ENCODE measurements around the gene RCOR1. TPM values are rescaled to one million over a fixed set of nuclear protein-coding genes. Genes with fewer than 3 reads are reported as not detected.

RCOR1 gene
- total RNA-seq, 5 donors from 2014 or later (not counting 1 experiment from before 2014, with no cell fraction given) = 17.7 to 25.0 (median 18.7) TPM

- Histone ChIP-seq H3K27ac (ENCODE audit: low read length) (no peak overlapping the region), H3K4me3 (ENCODE audit: control insufficient read depth in 1 of 2, extremely low read depth in 1 of 2, low read length in 1 of 2) (no peak overlapping the region), H3K36me3 (ENCODE audit: control insufficient read depth in 2 of 2, extremely low read depth in 1 of 2, insufficient read depth in 1 of 2, low read length in 1 of 2) (peaks cover 3 to 29% of the 10 kb centered on the region in 2 donors), H3K9me3 (no peaks in the 10 kb centered on the region), H3K4me1 (ENCODE audit: control insufficient read depth in 1 of 2, extremely low read depth in 1 of 2, insufficient read depth in 2 of 2, low read length in 2 of 2) (no peaks in the 10 kb centered on the region), H3K27me3 (replicated peaks in 1 of 2; ENCODE audit: control insufficient read depth in 2 of 2, extremely low read depth in 1 of 2, insufficient read depth in 2 of 2, low read length in 1 of 2) (no peaks in the 10 kb centered on the region)
- no peaks in the 10 kb centered on the region for H3K4me1 Mint-ChIP-seq
- CTCF ChIA-PET = no interaction called here
- no peaks in the 10 kb centered on the region for H3K9me3 Mint-ChIP-seq
- WGBS (ENCODE audit: insufficient coverage) = 96% methylated on average over 8 of the region's 13 CpGs
- POLR2A ChIA-PET = no interaction called here
- no peak for ATAC-seq (replicated peaks in 1 of 4)
- no peaks in the 10 kb centered on the region for H3K27me3 Mint-ChIP-seq
- H3K27ac Mint-ChIP-seq = no peak overlapping the region
- H3K36me3 Mint-ChIP-seq = peaks cover 31% of the 10 kb centered on the region
- H3K4me3 Mint-ChIP-seq = no peak overlapping the region
- DNase-seq = no peak
These were observed 139.7 kb downstream of the RCOR1 start for GRCh38 chr14:102731871-102732800.

DNA sequence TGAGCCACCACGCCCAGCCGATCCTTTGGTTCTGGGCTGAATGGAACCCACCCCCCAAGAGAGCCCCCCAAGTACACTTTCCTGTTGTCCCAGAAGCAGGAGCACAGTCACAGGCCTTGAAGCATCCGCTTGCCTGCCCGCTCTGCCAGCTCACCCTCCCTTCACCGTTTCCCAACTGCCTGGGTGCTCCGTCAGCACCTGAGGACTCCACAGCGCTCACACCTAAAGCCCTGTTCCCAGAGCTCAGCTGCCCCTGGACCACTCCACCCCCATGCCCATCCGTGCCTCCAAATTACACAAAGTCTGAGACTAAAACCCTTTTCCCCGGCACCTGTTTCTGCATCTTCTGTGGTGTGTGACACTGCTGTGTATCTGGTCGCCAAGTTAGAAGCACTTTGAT is 140.5 kb downstream of the RCOR1 start:
- no peak overlapping the region for H3K4me3 Mint-ChIP-seq
- H3K9me3 Mint-ChIP-seq = no peaks in the 10 kb centered on the region
- no peaks in the 10 kb centered on the region for H3K27me3 Mint-ChIP-seq
- H3K27ac ChIP-seq (ENCODE audit: low read length) = no peak overlapping the region
- H3K4me3 ChIP-seq (ENCODE audit: control insufficient read depth in 1 of 2, extremely low read depth in 1 of 2, low read length in 1 of 2) = no peak overlapping the region
- 99% methylated on average over 9 of the region's 10 CpGs for WGBS (ENCODE audit: insufficient coverage)
- peaks cover 3 to 21% of the 10 kb centered on the region in 2 donors for H3K36me3 ChIP-seq (ENCODE audit: control insufficient read depth in 2 of 2, extremely low read depth in 1 of 2, insufficient read depth in 1 of 2, low read length in 1 of 2)
- H3K27ac Mint-ChIP-seq = no peak overlapping the region
- H3K4me1 ChIP-seq (ENCODE audit: control insufficient read depth in 1 of 2, extremely low read depth in 1 of 2, insufficient read depth in 2 of 2, low read length in 2 of 2) = no peaks in the 10 kb centered on the region
- H3K9me3 ChIP-seq = no peaks in the 10 kb centered on the region
- ChIA-PET POLR2A (no interaction called here), CTCF (no interaction called here)
- no peak for DNase-seq
- no peaks in the 10 kb centered on the region for H3K27me3 ChIP-seq (replicated peaks in 1 of 2; ENCODE audit: control insufficient read depth in 2 of 2, extremely low read depth in 1 of 2, insufficient read depth in 2 of 2, low read length in 1 of 2)
- no peaks in the 10 kb centered on the region for H3K4me1 Mint-ChIP-seq
- peaks cover 23% of the 10 kb centered on the region for H3K36me3 Mint-ChIP-seq
- no peak for ATAC-seq (replicated peaks in 1 of 4)

GRCh38 chr14:102733326-102733725 is 140.9 kb downstream of the RCOR1 start:
- H3K4me1 Mint-ChIP-seq = no peaks in the 10 kb centered on the region
- 71% methylated on average over 4 of the region's 11 CpGs for WGBS (ENCODE audit: insufficient coverage)
- H3K9me3 ChIP-seq = no peaks in the 10 kb centered on the region
- H3K27ac Mint-ChIP-seq = no peak overlapping the region
- H3K36me3 ChIP-seq (ENCODE audit: control insufficient read depth in 2 of 2, extremely low read depth in 1 of 2, insufficient read depth in 1 of 2, low read length in 1 of 2) = peaks cover 0 to 17% of the 10 kb centered on the region in 2 donors
- H3K4me1 ChIP-seq (ENCODE audit: control insufficient read depth in 1 of 2, extremely low read depth in 1 of 2, insufficient read depth in 2 of 2, low read length in 2 of 2) = no peaks in the 10 kb centered on the region
- H3K27me3 ChIP-seq (replicated peaks in 1 of 2; ENCODE audit: control insufficient read depth in 2 of 2, extremely low read depth in 1 of 2, insufficient read depth in 2 of 2, low read length in 1 of 2) = no peaks in the 10 kb centered on the region
- ATAC-seq (replicated peaks in 1 of 4) (no peak), DNase-seq (no peak)
- H3K9me3 Mint-ChIP-seq = no peaks in the 10 kb centered on the region
- no peak overlapping the region for H3K27ac ChIP-seq (ENCODE audit: low read length)
- peaks cover 20% of the 10 kb centered on the region for H3K36me3 Mint-ChIP-seq
- no peaks in the 10 kb centered on the region for H3K27me3 Mint-ChIP-seq
- H3K4me3 ChIP-seq (ENCODE audit: control insufficient read depth in 1 of 2, extremely low read depth in 1 of 2, low read length in 1 of 2) = no peak overlapping the region
- H3K4me3 Mint-ChIP-seq = no peak overlapping the region
- ChIA-PET CTCF (no interaction called here), POLR2A (no interaction called here)

DNA sequence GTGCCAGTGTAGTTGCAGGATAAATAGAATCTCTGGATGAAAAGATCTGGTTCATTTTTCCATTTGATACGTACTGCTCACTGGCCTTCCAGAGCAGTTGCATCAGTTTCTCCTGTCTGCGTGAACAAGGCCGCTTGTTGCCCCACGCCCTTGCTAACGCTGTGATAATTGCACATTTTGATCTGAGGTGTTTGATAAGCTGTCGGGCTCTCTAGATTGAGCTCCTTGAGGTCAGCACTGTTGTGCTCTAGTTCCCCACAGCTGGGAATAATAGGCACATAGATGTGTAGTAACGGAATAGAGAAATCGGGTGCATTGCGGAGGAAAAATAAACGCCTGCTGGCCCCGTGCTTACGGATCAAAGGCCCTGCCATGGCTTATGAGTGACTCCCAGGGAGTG is 142.0 kb downstream of the RCOR1 start:
- H3K27ac ChIP-seq (ENCODE audit: low read length) = no peak overlapping the region
- Mint-ChIP-seq H3K4me1 (no peaks in the 10 kb centered on the region), H3K36me3 (peaks cover 13% of the 10 kb centered on the region), H3K9me3 (no peaks in the 10 kb centered on the region), H3K4me3 (no peak overlapping the region), H3K27me3 (no peaks in the 10 kb centered on the region), H3K27ac (no peak overlapping the region)
- H3K27me3 ChIP-seq (replicated peaks in 1 of 2; ENCODE audit: control insufficient read depth in 2 of 2, extremely low read depth in 1 of 2, insufficient read depth in 2 of 2, low read length in 1 of 2) = no peaks in the 10 kb centered on the region
- DNase-seq = no peak
- H3K4me3 ChIP-seq (ENCODE audit: control insufficient read depth in 1 of 2, extremely low read depth in 1 of 2, low read length in 1 of 2) = no peak overlapping the region
- POLR2A ChIA-PET = no interaction called here
- CTCF ChIA-PET = interaction anchor here in 1 of 2 donors (0.6 kb wide), 1 partner anchor 870 kb away, joined by 5 read pairs; no protein-coding TSS in a partner anchor
- no peaks in the 10 kb centered on the region for H3K9me3 ChIP-seq
- peaks cover 0 to 10% of the 10 kb centered on the region in 2 donors for H3K36me3 ChIP-seq (ENCODE audit: control insufficient read depth in 2 of 2, extremely low read depth in 1 of 2, insufficient read depth in 1 of 2, low read length in 1 of 2)
- WGBS (ENCODE audit: insufficient coverage) = 95% methylated on average over 10 of the region's 12 CpGs
- ATAC-seq (replicated peaks in 1 of 4) = no peak
- no peaks in the 10 kb centered on the region for H3K4me1 ChIP-seq (ENCODE audit: control insufficient read depth in 1 of 2, extremely low read depth in 1 of 2, insufficient read depth in 2 of 2, low read length in 2 of 2)

GRCh38 chr14:102736956-102737355 is 144.5 kb downstream of the RCOR1 start:
- ChIA-PET POLR2A (interaction anchor here in 1 of 2 donors (0.5 kb wide), 1 partner anchor 119 kb away, joined by 6 read pairs; no protein-coding TSS in a partner anchor), CTCF (interaction anchor here in 1 of 2 donors (0.6 kb wide), 1 partner anchor 143 kb away, joined by 3 read pairs; no protein-coding TSS in a partner anchor)
- Mint-ChIP-seq H3K27ac (no peak overlapping the region), H3K4me1 (no peaks in the 10 kb centered on the region), H3K36me3 (peaks cover 6% of the 10 kb centered on the region), H3K9me3 (peaks cover 0 to 3% (median 2%) of the 10 kb centered on the region in 3 donors), H3K27me3 (no peaks in the 10 kb centered on the region), H3K4me3 (no peak overlapping the region)
- Histone ChIP-seq H3K4me1 (ENCODE audit: control insufficient read depth in 1 of 2, extremely low read depth in 1 of 2, insufficient read depth in 2 of 2, low read length in 2 of 2) (no peaks in the 10 kb centered on the region), H3K27ac (ENCODE audit: low read length) (no peak overlapping the region), H3K36me3 (ENCODE audit: control insufficient read depth in 2 of 2, extremely low read depth in 1 of 2, insufficient read depth in 1 of 2, low read length in 1 of 2) (no peaks in the 10 kb centered on the region), H3K9me3 (peaks cover 2% of the 10 kb centered on the region), H3K27me3 (replicated peaks in 1 of 2; ENCODE audit: control insufficient read depth in 2 of 2, extremely low read depth in 1 of 2, insufficient read depth in 2 of 2, low read length in 1 of 2) (no peaks in the 10 kb centered on the region), H3K4me3 (ENCODE audit: control insufficient read depth in 1 of 2, extremely low read depth in 1 of 2, low read length in 1 of 2) (no peak overlapping the region)
- no peak for DNase-seq
- no peak for ATAC-seq (replicated peaks in 1 of 4)
- WGBS (ENCODE audit: insufficient coverage) = 100% methylated on average over 1 of the region's 3 CpGs

- Mint-ChIP-seq H3K36me3 (peaks cover 6% of the 10 kb centered on the region), H3K4me3 (no peak overlapping the region), H3K27me3 (no peaks in the 10 kb centered on the region), H3K27ac (no peak overlapping the region), H3K4me1 (no peaks in the 10 kb centered on the region), H3K9me3 (peaks cover 0 to 4% (median 2%) of the 10 kb centered on the region in 3 donors)
- Histone ChIP-seq H3K36me3 (ENCODE audit: control insufficient read depth in 2 of 2, extremely low read depth in 1 of 2, insufficient read depth in 1 of 2, low read length in 1 of 2) (no peaks in the 10 kb centered on the region), H3K9me3 (peaks cover 2% of the 10 kb centered on the region), H3K27me3 (replicated peaks in 1 of 2; ENCODE audit: control insufficient read depth in 2 of 2, extremely low read depth in 1 of 2, insufficient read depth in 2 of 2, low read length in 1 of 2) (no peaks in the 10 kb centered on the region), H3K4me3 (ENCODE audit: control insufficient read depth in 1 of 2, extremely low read depth in 1 of 2, low read length in 1 of 2) (no peak overlapping the region), H3K27ac (ENCODE audit: low read length) (no peak overlapping the region), H3K4me1 (ENCODE audit: control insufficient read depth in 1 of 2, extremely low read depth in 1 of 2, insufficient read depth in 2 of 2, low read length in 2 of 2) (no peaks in the 10 kb centered on the region)
- CTCF ChIA-PET = interaction anchor here in 1 of 2 donors (0.6 kb wide), 1 partner anchor 143 kb away, joined by 3 read pairs; no protein-coding TSS in a partner anchor
- 91% methylated on average over 15 of the region's 18 CpGs for WGBS (ENCODE audit: insufficient coverage)
- POLR2A ChIA-PET = interaction anchor here in 1 of 2 donors (0.5 kb wide), 1 partner anchor 120 kb away, joined by 6 read pairs; no protein-coding TSS in a partner anchor
- ATAC-seq (replicated peaks in 1 of 4) = no peak
- DNase-seq = no peak
These were observed 145.2 kb downstream of the RCOR1 start for GRCh38 chr14:102737402-102738372.

Measured in T-cell (primary cell).